Activated CD8-positive, alpha-beta T cell treated with anti-CD3 and anti-CD28 coated beads, Interleukin-2, amount 10 ng/mL, durations not matched to agents 7 days and 5 days (primary cell): ENCODE measurements around the gene VWA5B1. TPM values are rescaled to one million over a fixed set of nuclear protein-coding genes. Genes with fewer than 3 reads are reported as not detected.
"Not testable (repeated sequence)": the region's sequence is repeated elsewhere in the genome, so short reads cannot be mapped to it uniquely, and the experiment has no call there.

Source experiments
- ATAC-seq: fragments of 150-1000 bp; cut with Tn5 transposase; one replicate; pipeline ENCODE4 v1.10.0; 2021; ENCODE audit warnings: moderate library complexity
- CTCF ChIA-PET: fragments of 350-600 bp; sonication (Branson Sonifier 250); formaldehyde crosslinking; loops from one replicate; lab custom pipeline; 2021; ENCODE audit warnings: antibody characterized with exemption; lab: Charles Lee
- POLR2A ChIA-PET: fragments of 350-600 bp; sonication (Branson Sonifier 250); formaldehyde crosslinking; loops from one replicate; lab custom pipeline; 2021; ENCODE audit warnings: antibody characterized with exemption; lab: Charles Lee
- DNase-seq: peaks from one replicate; pipeline ENCODE4 v3.0.0-alpha.2; 2020
- H3K27ac Mint-ChIP-seq: one replicate; pipeline ENCODE4 v1.8.0; 2021; ENCODE audit warnings: mild to moderate bottlenecking, mixed read lengths
- H3K27me3 Mint-ChIP-seq: one replicate; pipeline ENCODE4 v1.8.0; 2021; ENCODE audit warnings: low read depth, mixed read lengths
- H3K36me3 Mint-ChIP-seq: one replicate; pipeline ENCODE4 v1.8.0; 2021; ENCODE audit warnings: low read depth, mixed read lengths
- H3K4me1 Mint-ChIP-seq: one replicate; pipeline ENCODE4 v1.8.0; 2021; ENCODE audit warnings: low read depth, mixed read lengths
- H3K4me3 Mint-ChIP-seq: one replicate; pipeline ENCODE4 v1.8.0; 2021; ENCODE audit warnings: mild to moderate bottlenecking, mixed read lengths
- H3K9me3 Mint-ChIP-seq: one replicate; pipeline ENCODE4 v1.8.0; 2022; ENCODE audit warnings: mixed read lengths; ENCODE audit not compliant: insufficient read depth
- total RNA-seq, 2 experiments: library from RNA; stranded (reverse); gene quantifications; one replicate each; pipeline ENCODE4 v1.2.3, GENCODE V29; 2021

Gene VWA5B1
- total RNA-seq, 2 experiments from 2014 or later, result not detected

- no peaks in the 10 kb centered on the region for H3K4me1 Mint-ChIP-seq
- ChIA-PET CTCF (no interaction called here), POLR2A (no interaction called here)
- H3K27me3 Mint-ChIP-seq, result peaks cover 19% of the 10 kb centered on the region
- no peaks in the 10 kb centered on the region for H3K9me3 Mint-ChIP-seq
- no peak overlapping the region for H3K27ac Mint-ChIP-seq
- no peak overlapping the region for H3K4me3 Mint-ChIP-seq
- no peaks in the 10 kb centered on the region for H3K36me3 Mint-ChIP-seq
- DNase-seq (no peak), ATAC-seq (no peak)
These were observed 25.4 kb upstream of the VWA5B1 start for GRCh38 chr1:20265250-20265649.

- no peaks in the 10 kb centered on the region for H3K4me1 Mint-ChIP-seq
- DNase-seq (no peak), ATAC-seq (no peak)
- H3K4me3 Mint-ChIP-seq, result no peak overlapping the region
- H3K36me3 Mint-ChIP-seq, result no peaks in the 10 kb centered on the region
- H3K27ac Mint-ChIP-seq, result no peak overlapping the region
- ChIA-PET CTCF (no interaction called here), POLR2A (no interaction called here)
- H3K27me3 Mint-ChIP-seq, result peaks cover 21% of the 10 kb centered on the region
- no peaks in the 10 kb centered on the region for H3K9me3 Mint-ChIP-seq
These were observed 24.5 kb upstream of the VWA5B1 start for GRCh38 chr1:20266141-20266540.

GRCh38 chr1:20266642-20267041 lies 24.0 kb upstream of the VWA5B1 start:
- Mint-ChIP-seq H3K27ac (no peak overlapping the region), H3K4me3 (no peak overlapping the region), H3K4me1 (no peaks in the 10 kb centered on the region), H3K36me3 (no peaks in the 10 kb centered on the region), H3K27me3 (peaks cover 23% of the 10 kb centered on the region), H3K9me3 (no peaks in the 10 kb centered on the region)
- DNase-seq (no peak), ATAC-seq (no peak)
- POLR2A ChIA-PET, result no interaction called here
- CTCF ChIA-PET, result no interaction called here

- Mint-ChIP-seq H3K4me3 (no peak overlapping the region), H3K27ac (no peak overlapping the region), H3K36me3 (no peaks in the 10 kb centered on the region), H3K27me3 (peaks cover 18% of the 10 kb centered on the region), H3K9me3 (no peaks in the 10 kb centered on the region), H3K4me1 (no peaks in the 10 kb centered on the region)
- ChIA-PET POLR2A (no interaction called here), CTCF (no interaction called here)
- DNase-seq (no peak), ATAC-seq (no peak)
These were observed 18.9 kb upstream of the VWA5B1 start for GRCh38 chr1:20271498-20272400.

GRCh38 chr1:20273716-20274115 lies 17.0 kb upstream of the VWA5B1 start:
- H3K4me1 Mint-ChIP-seq, CTCF ChIA-PET, H3K4me3 Mint-ChIP-seq, POLR2A ChIA-PET, H3K9me3 Mint-ChIP-seq, DNase-seq, H3K36me3 Mint-ChIP-seq, H3K27ac Mint-ChIP-seq, ATAC-seq: not testable (repeated sequence)
- peaks cover 13% of the 10 kb centered on the region for H3K27me3 Mint-ChIP-seq

- no peak for ATAC-seq
- Mint-ChIP-seq H3K4me1 (no peaks in the 10 kb centered on the region), H3K9me3 (no peaks in the 10 kb centered on the region), H3K27ac (no peak overlapping the region), H3K4me3 (no peak overlapping the region), H3K36me3 (no peaks in the 10 kb centered on the region), H3K27me3 (peaks cover 12% of the 10 kb centered on the region)
- DNase-seq, result no peak
- ChIA-PET POLR2A (no interaction called here), CTCF (no interaction called here)
These were observed 15.3 kb upstream of the VWA5B1 start for GRCh38 chr1:20275319-20275925.

- H3K4me3 Mint-ChIP-seq, result no peak overlapping the region
- H3K36me3 Mint-ChIP-seq, result no peaks in the 10 kb centered on the region
- ATAC-seq (no peak), DNase-seq (no peak)
- CTCF ChIA-PET, result no interaction called here
- POLR2A ChIA-PET, result interaction anchor here (0.6 kb wide), 1 partner anchor 1676 kb away, joined by 4 read pairs; no protein-coding TSS in a partner anchor
- no peak overlapping the region for H3K27ac Mint-ChIP-seq
- peaks cover 14% of the 10 kb centered on the region for H3K27me3 Mint-ChIP-seq
- no peaks in the 10 kb centered on the region for H3K9me3 Mint-ChIP-seq
- H3K4me1 Mint-ChIP-seq, result no peaks in the 10 kb centered on the region
These were observed 14.1 kb upstream of the VWA5B1 start for GRCh38 chr1:20276485-20277159.

GRCh38 chr1:20278692-20279130 lies 12.0 kb upstream of the VWA5B1 start:
- POLR2A ChIA-PET, result no interaction called here
- ATAC-seq (no peak), DNase-seq (no peak)
- Mint-ChIP-seq H3K4me3 (no peak overlapping the region), H3K36me3 (no peaks in the 10 kb centered on the region), H3K27ac (no peak overlapping the region), H3K9me3 (no peaks in the 10 kb centered on the region), H3K27me3 (peaks cover 23% of the 10 kb centered on the region), H3K4me1 (no peaks in the 10 kb centered on the region)
- CTCF ChIA-PET, result no interaction called here

GRCh38 chr1:20279509-20279908 lies 11.2 kb upstream of the VWA5B1 start:
- Mint-ChIP-seq H3K9me3 (no peaks in the 10 kb centered on the region), H3K27ac (no peak overlapping the region), H3K4me3 (no peak overlapping the region), H3K4me1 (no peaks in the 10 kb centered on the region), H3K36me3 (no peaks in the 10 kb centered on the region), H3K27me3 (peaks cover 23% of the 10 kb centered on the region)
- DNase-seq (no peak), ATAC-seq (no peak)
- ChIA-PET CTCF (no interaction called here), POLR2A (no interaction called here)

- Mint-ChIP-seq H3K27me3 (peaks cover 27% of the 10 kb centered on the region), H3K36me3 (no peaks in the 10 kb centered on the region), H3K27ac (no peak overlapping the region), H3K4me1 (no peaks in the 10 kb centered on the region), H3K9me3 (no peaks in the 10 kb centered on the region), H3K4me3 (no peak overlapping the region)
- CTCF ChIA-PET, result no interaction called here
- POLR2A ChIA-PET, result no interaction called here
- DNase-seq (no peak), ATAC-seq (no peak)
These were observed 10.3 kb upstream of the VWA5B1 start for GRCh38 chr1:20280341-20280740.

- no peak for ATAC-seq
- H3K4me1 Mint-ChIP-seq, result no peaks in the 10 kb centered on the region
- ChIA-PET CTCF (no interaction called here), POLR2A (no interaction called here)
- no peak overlapping the region for H3K27ac Mint-ChIP-seq
- DNase-seq, result no peak
- no peak overlapping the region for H3K4me3 Mint-ChIP-seq
- no peaks in the 10 kb centered on the region for H3K9me3 Mint-ChIP-seq
- H3K36me3 Mint-ChIP-seq, result no peaks in the 10 kb centered on the region
- peaks cover 31% of the 10 kb centered on the region for H3K27me3 Mint-ChIP-seq
These were observed 9.8 kb upstream of the VWA5B1 start for GRCh38 chr1:20280906-20281305.

GRCh38 chr1:20281801-20282200 lies 8.9 kb upstream of the VWA5B1 start:
- DNase-seq (no peak), ATAC-seq (no peak)
- POLR2A ChIA-PET, result no interaction called here
- no peak overlapping the region for H3K27ac Mint-ChIP-seq
- no peak overlapping the region for H3K4me3 Mint-ChIP-seq
- peaks cover 36% of the 10 kb centered on the region for H3K27me3 Mint-ChIP-seq
- no peaks in the 10 kb centered on the region for H3K9me3 Mint-ChIP-seq
- no peaks in the 10 kb centered on the region for H3K4me1 Mint-ChIP-seq
- CTCF ChIA-PET, result interaction anchor here (0.6 kb wide), 1 partner anchor 66 kb away, joined by 3 read pairs; no protein-coding TSS in a partner anchor
- H3K36me3 Mint-ChIP-seq, result no peaks in the 10 kb centered on the region
